ENCODE results near the gene CNIH1.
"Not testable (repeated sequence)": the region's sequence is repeated elsewhere in the genome, so short reads cannot be mapped to it uniquely, and the experiment has no call there.

Gene CNIH1

DNA sequence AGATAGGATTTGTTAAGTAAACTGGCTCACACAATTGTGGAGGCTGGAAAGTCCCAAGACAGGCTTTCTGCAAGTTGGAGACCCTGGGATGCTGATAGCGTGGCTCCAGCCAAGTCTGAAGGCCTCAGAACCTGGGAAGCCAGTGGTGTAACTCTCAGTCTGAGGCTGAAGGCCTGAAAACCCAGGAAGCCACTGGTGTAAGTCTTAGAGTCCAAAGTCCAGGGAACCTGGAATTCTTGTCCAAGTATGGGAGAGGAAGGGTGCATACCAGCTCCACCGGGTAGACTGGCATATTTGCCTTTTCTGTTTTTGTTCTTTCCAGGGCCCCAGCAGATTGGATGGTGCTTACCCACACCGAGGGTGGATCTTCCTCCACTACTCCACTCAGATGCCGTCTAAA lies 29.5 kb upstream of the CNIH1 start:
- in situ Hi-C loops (cut with HindIII; ENCODE audit: low sequenced_read_pairs) = no loop called here

- in situ Hi-C loops (cut with HindIII; ENCODE audit: low sequenced_read_pairs) = no loop called here
Observed at GRCh38 chr14:54467280-54467679, 26.1 kb upstream of the CNIH1 start.

- in situ Hi-C loops (cut with HindIII; ENCODE audit: low sequenced_read_pairs) = no loop called here
Observed at GRCh38 chr14:54465654-54466053, 24.5 kb upstream of the CNIH1 start.

GRCh38 chr14:54462048-54462447 lies 20.9 kb upstream of the CNIH1 start:
- in situ Hi-C loops (cut with HindIII; ENCODE audit: low sequenced_read_pairs) = no loop called here

GRCh38 chr14:54459106-54459505 lies 17.9 kb upstream of the CNIH1 start:
- in situ Hi-C loops (cut with HindIII; ENCODE audit: low sequenced_read_pairs) = no loop called here

GRCh38 chr14:54458536-54458935 lies 17.4 kb upstream of the CNIH1 start:
- in situ Hi-C loops (cut with HindIII; ENCODE audit: low sequenced_read_pairs) = not testable (repeated sequence)

DNA sequence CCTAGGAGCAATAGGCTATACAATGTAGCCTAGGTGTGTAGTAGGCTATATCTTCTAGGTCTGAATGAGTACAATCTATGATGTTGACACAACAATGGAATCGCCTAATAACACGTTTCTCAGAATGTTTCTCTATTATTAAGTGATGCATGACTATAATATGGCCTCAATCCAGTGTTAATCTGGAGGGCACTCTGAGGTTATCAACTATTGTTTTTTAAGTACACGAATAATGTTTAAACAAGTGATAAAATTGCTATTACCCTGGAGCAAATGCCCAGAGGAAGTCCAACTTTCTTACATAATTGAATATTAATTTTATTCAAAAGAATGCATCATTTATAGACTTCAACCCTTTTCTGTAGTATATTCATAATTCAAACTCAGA lies 16.4 kb upstream of the CNIH1 start:
- in situ Hi-C loops (cut with HindIII; ENCODE audit: low sequenced_read_pairs) = no loop called here

DNA sequence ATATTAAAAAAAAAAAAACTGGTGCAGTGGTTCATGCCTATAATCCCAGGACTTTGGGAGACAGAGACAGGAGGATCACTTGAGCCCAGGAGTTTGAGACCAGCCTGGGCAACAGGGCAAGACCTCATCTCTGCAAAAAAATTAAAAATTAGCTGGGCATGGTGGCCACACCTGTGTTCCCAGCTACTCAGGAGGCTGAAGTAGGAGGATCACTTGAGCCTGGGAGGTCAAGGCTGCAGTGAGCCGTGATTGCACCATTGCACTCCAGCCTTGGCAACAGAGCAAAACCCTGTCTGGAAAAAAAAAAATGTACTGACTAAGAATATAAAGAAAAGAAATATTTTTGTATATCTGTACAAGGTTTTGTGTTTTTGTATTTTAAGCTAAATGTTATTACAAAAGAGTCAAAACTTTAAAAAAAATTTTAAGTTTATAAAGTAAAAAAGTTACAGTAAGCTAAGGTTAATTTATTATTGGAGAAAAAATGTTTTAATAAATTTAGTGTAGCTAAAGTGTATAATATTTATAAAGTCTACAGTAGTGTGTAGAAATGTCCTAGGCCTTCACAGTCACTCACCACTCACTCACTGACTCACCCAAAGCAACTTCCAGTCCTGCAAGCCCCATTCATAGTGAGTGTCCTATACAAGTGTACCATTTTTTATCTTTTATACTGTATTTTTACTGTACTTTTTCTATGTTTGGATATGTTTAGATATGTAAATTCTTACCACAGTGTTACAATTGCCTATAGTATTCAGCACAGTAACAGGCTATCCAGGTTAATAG lies 15.8 kb upstream of the CNIH1 start:
- in situ Hi-C loops (cut with HindIII; ENCODE audit: low sequenced_read_pairs) = not testable (repeated sequence)

DNA sequence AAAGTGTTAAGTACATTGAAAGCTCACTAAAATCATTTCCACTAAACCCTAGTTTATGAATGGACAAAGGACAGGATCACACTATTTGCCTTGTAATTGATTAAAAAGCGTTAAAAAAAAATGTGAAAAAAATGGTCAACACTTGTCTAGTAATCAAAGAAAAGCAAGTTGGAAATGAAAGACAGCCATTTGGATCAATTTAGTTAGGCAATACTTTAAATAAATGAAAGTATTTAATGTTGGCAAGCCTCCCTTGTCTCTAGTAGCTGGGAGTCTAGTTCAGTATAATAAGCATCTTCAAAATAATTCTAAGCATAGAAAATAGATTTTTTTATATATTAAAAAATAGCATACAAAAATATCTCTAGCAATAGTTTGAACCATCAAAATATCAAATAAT lies 14.2 kb upstream of the CNIH1 start:
- in situ Hi-C loops (cut with HindIII; ENCODE audit: low sequenced_read_pairs) = no loop called here

GRCh38 chr14:54453990-54454389 lies 12.8 kb upstream of the CNIH1 start:
- in situ Hi-C loops (cut with HindIII; ENCODE audit: low sequenced_read_pairs) = not testable (repeated sequence)

DNA sequence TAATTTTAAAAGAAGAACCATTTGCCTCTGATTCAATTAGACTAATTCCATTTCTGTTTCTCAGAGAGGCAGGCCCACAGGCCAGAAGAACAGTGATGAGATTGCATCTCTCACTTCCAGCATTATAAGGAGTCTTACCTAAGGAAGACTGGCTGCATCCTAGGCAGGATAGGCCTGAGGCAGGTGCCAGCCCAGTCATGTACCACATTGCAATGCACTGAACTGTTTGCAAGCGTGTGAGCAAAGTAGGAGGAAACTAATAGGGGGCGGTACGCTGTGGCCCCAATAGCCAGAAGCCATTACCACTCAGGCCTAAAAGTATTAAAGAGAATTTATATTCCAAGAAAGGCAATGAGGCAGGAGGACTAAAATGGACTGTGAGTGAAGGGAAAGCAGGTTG lies 12.1 kb upstream of the CNIH1 start:
- in situ Hi-C loops (cut with HindIII; ENCODE audit: low sequenced_read_pairs) = no loop called here

GRCh38 chr14:54451961-54452360 lies 10.8 kb upstream of the CNIH1 start:
- in situ Hi-C loops (cut with HindIII; ENCODE audit: low sequenced_read_pairs) = no loop called here

DNA sequence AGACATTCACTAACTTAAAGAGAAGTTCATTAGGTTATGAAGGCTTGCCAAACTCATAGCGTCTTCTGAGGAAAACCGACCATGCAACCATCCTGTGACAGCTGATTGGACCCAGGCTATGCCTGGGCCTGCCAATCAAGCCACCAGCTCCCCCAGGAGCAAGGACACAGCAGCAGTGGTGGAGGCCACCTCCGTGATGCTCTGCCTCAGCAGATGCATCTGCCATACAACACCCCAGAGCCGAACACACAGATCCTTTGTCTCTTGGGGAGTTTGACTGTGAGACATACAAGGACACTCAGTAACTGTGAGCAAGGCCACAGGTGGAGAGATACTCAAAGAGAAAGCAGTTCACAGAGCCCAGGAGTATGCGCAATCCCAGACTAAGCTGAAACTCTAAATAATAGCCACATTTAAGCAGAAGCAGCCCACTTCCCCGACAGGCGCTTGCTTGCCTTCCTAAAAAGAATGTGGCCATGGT lies 10.0 kb upstream of the CNIH1 start:
- in situ Hi-C loops (cut with HindIII; ENCODE audit: low sequenced_read_pairs) = no loop called here

DNA sequence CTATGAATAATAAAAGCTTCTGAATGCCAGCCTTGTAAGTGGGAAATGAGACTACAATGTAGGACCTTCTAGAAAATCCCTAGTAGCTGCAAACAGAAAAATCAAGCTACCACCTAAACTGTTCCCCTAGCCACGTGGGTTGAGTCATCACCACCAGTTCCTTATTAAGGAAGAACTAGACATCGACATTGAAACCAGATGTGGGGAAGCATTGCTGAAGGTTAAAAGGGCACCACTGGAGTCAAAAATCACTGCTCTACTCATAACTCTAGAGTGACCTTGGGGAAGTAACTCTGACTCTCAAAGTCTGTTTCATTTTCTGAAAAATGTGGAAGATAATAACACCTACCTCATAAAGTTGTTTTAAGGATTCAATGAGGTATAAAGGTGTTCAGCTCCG lies 9.4 kb upstream of the CNIH1 start:
- in situ Hi-C loops (cut with HindIII; ENCODE audit: low sequenced_read_pairs) = no loop called here

DNA sequence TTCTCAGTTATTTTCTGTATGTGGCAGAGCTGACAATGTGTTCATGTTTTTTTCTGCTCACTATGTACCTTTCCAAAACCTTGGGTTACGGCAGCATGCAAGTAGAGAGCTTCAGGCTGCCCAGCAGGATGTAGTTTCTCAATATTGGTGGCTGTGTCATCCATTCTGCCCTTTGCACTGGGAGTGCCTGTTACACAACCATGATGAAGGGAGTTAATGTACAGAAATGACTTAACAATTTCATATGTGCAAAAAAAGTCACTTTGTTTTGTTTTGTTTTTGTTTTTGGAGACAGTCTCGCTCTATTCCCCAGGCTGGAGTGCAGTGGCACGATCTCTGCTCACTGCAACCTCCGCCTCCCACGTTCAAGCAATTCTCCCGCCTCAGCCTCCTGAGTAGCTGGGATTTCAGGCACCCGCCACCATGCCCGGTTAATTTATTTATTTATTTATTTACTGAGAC lies 6.1 kb upstream of the CNIH1 start:
- in situ Hi-C loops (cut with HindIII; ENCODE audit: low sequenced_read_pairs) = no loop called here

GRCh38 chr14:54446161-54446693 lies 5.1 kb upstream of the CNIH1 start:
- in situ Hi-C loops (cut with HindIII; ENCODE audit: low sequenced_read_pairs) = no loop called here

- in situ Hi-C loops (cut with HindIII; ENCODE audit: low sequenced_read_pairs) = no loop called here
Observed at GRCh38 chr14:54444681-54445080, 3.5 kb upstream of the CNIH1 start.

GRCh38 chr14:54443981-54444380 lies 2.8 kb upstream of the CNIH1 start:
- in situ Hi-C loops (cut with HindIII; ENCODE audit: low sequenced_read_pairs) = no loop called here

DNA sequence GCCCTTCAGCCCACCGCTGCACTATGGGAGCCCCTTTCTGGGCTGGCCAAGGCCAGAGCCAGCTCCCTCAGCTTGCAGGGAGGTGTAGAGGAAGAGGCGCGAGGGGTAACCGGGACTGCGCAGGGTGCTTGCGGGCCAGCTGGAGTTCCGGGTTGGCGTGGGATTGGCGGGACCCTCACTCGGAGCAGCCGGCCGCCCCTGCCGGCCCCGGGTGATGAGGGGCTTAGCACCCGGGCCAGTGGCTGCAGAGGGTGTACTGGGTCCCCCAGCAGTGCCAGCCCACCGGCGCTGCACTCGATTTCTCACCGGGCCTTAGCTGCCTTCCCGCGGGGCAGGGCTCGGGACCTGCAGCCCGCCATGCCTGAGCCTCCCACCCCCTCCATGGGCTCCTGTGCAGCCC lies 1.8 kb upstream of the CNIH1 start:
- in situ Hi-C loops (cut with HindIII; ENCODE audit: low sequenced_read_pairs) = not testable (repeated sequence)

- in situ Hi-C loops (cut with HindIII; ENCODE audit: low sequenced_read_pairs) = no loop called here
Observed at GRCh38 chr14:54440476-54440872, 700 bp downstream of the CNIH1 start.

- in situ Hi-C loops (cut with HindIII; ENCODE audit: low sequenced_read_pairs) = no loop called here
Observed at GRCh38 chr14:54440037-54440436, 1.1 kb downstream of the CNIH1 start.

- in situ Hi-C loops (cut with HindIII; ENCODE audit: low sequenced_read_pairs) = no loop called here
Observed at GRCh38 chr14:54438703-54439102, 2.5 kb downstream of the CNIH1 start.

DNA sequence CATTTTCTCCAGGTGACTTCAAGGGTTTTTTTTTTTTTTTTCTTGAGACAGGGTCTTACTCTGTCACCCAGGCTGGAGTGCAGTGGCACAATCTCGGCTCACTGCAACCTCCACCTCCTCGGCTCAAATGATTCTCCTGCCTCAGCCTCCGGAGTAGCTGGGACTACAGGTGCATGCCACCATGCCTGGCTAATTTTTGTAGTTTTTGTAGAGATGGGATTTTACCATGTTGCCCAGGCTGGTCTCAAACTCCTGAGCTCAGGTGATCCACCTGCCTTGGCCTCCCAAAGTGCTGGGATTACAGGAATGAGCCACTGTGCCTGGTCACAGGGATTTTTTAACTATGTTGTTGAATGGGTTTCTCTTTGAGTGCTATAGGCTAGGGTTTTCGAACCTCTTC lies 3.2 kb downstream of the CNIH1 start:
- in situ Hi-C loops (cut with HindIII; ENCODE audit: low sequenced_read_pairs) = not testable (repeated sequence)
